ENCODE measurements around the gene CDKAL1. TPM values are rescaled to one million over a fixed set of nuclear protein-coding genes. Genes with fewer than 3 reads are reported as not detected.
A peak's percentile ranks its signal among the peaks of the same experiment; 100 is the strongest.

Gene CDKAL1
- total and polyA plus RNA-seq, 4 donors = 2.0 to 12.9 (median 6.7) TPM

GRCh38 chr6:20877008-20877937 is 343.0 kb downstream of the CDKAL1 start (continued):
- peak; percentile 61 for TF ChIP-seq FOXA1 (IDR thresholded peaks at IDR 0.05)

DNA sequence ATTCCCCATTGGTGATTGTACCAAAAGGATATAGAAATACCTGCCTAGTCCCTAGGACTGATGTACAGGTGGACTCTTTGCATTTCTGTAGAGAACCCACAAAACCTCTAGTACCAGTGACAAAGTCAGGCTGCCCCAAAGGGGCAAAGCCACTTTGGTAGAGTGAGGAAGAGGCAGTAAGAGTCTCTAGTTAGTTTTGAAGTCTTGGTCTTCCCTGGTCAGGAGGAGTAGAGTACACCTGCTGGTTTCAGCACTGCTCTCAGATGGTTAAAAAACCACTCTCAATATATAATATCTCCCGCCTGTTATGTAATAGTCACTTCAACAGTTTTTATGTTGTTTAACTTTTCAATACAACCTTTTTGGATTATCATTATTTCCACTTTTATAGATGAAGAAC is 344.9 kb downstream of the CDKAL1 start:
- no peak for DNase-seq (ENCODE audit: low spot score)
- 92% methylated on average over 1 of the region's 1 CpG for WGBS
- TF ChIP-seq CTCF (IDR thresholded peaks at IDR 0.05; ENCODE audit: low read depth, low read length, missing input control) = no peak
- TF ChIP-seq, protein P1, sequence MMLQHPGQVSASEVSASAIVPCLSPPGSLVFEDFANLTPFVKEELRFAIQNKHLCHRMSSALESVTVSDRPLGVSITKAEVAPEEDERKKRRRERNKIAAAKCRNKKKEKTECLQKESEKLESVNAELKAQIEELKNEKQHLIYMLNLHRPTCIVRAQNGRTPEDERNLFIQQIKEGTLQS (IDR thresholded peaks at IDR 0.05) = no peak
- TF ChIP-seq TAF1 (conservative IDR thresholded peaks at IDR 0.05) = no peak
- no peak for TF ChIP-seq FOXA1 (IDR thresholded peaks at IDR 0.05)
- TF ChIP-seq, protein P2, sequence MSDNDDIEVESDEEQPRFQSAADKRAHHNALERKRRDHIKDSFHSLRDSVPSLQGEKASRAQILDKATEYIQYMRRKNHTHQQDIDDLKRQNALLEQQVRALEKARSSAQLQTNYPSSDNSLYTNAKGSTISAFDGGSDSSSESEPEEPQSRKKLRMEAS (IDR thresholded peaks at IDR 0.05) = no peak
- no peak for TF ChIP-seq FOXA2 (IDR thresholded peaks at IDR 0.05)
- no peak for TF ChIP-seq YY1 (IDR thresholded peaks at IDR 0.05)
- TF ChIP-seq SP1 (IDR thresholded peaks at IDR 0.05) = no peak
- TF ChIP-seq, protein P3, sequence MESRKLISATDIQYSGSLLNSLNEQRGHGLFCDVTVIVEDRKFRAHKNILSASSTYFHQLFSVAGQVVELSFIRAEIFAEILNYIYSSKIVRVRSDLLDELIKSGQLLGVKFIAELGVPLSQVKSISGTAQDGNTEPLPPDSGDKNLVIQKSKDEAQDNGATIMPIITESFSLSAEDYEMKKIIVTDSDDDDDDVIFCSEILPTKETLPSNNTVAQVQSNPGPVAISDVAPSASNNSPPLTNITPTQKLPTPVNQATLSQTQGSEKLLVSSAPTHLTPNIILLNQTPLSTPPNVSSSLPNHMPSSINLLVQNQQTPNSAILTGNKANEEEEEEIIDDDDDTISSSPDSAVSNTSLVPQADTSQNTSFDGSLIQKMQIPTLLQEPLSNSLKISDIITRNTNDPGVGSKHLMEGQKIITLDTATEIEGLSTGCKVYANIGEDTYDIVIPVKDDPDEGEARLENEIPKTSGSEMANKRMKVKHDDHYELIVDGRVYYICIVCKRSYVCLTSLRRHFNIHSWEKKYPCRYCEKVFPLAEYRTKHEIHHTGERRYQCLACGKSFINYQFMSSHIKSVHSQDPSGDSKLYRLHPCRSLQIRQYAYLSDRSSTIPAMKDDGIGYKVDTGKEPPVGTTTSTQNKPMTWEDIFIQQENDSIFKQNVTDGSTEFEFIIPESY (IDR thresholded peaks at IDR 0.05) = no peak
- TF ChIP-seq EGR1 (IDR thresholded peaks at IDR 0.05; ENCODE audit: low read depth in 2 of 2) = no peak
- no peak for TF ChIP-seq REST (IDR thresholded peaks at IDR 0.05)
- TF ChIP-seq NR2F2 (IDR thresholded peaks at IDR 0.05) = no peak
- TF ChIP-seq RXRA (IDR thresholded peaks at IDR 0.05) = no peak
- TF ChIP-seq HNF4A (conservative IDR thresholded peaks at IDR 0.05) = no peak
- TF ChIP-seq JUND (IDR thresholded peaks at IDR 0.05) = no peak
- TF ChIP-seq HNF4G (IDR thresholded peaks at IDR 0.05) = no peak
- TF ChIP-seq GABPA (IDR thresholded peaks at IDR 0.05 in 1 of 2, conservative IDR thresholded peaks at IDR 0.05 in 1 of 2) = no peak
- no peak for TF ChIP-seq RAD21 (IDR thresholded peaks at IDR 0.05)
- Histone ChIP-seq H3K36me3 (ENCODE audit: control insufficient read depth in 4 of 4, insufficient read depth in 3 of 4, low read depth in 1 of 4, low read length in 3 of 4) (peaks cover 0 to 2% (median 0%) of the 10 kb centered on the region in 4 donors), H3K9ac (ENCODE audit: low read depth in 1 of 2, low read length in 2 of 2) (no peak overlapping the region), H3K27ac (ENCODE audit: low read depth in 1 of 2, low read length in 2 of 2) (peak overlapping the region in 1 of 2 donors; percentile 39), H3K4me1 (ENCODE audit: control insufficient read depth in 4 of 4, insufficient read depth in 4 of 4, low read length in 3 of 4) (peaks cover 11 to 44% (median 26%) of the 10 kb centered on the region in 4 donors), H3K27me3 (ENCODE audit: control insufficient read depth in 4 of 4, insufficient read depth in 4 of 4, low read length in 3 of 4) (no peaks in the 10 kb centered on the region), H3K4me3 (ENCODE audit: low read depth in 1 of 3, low read length in 3 of 3) (no peak overlapping the region), H3K9me3 (ENCODE audit: control insufficient read depth in 4 of 4, low read length in 3 of 4) (peaks cover 0 to 8% (median 3%) of the 10 kb centered on the region in 4 donors)

Data from liver (tissue), 9 donors.